Measurements from ENCODE around the gene RASAL1. TPM values are rescaled to one million over a fixed set of nuclear protein-coding genes. Genes with fewer than 3 reads are reported as not detected.
A peak's percentile ranks its signal among the peaks of the same experiment; 100 is the strongest.

RASAL1 gene
- total RNA-seq, 1 experiment from 2014 or later = 4.4 TPM

DNA sequence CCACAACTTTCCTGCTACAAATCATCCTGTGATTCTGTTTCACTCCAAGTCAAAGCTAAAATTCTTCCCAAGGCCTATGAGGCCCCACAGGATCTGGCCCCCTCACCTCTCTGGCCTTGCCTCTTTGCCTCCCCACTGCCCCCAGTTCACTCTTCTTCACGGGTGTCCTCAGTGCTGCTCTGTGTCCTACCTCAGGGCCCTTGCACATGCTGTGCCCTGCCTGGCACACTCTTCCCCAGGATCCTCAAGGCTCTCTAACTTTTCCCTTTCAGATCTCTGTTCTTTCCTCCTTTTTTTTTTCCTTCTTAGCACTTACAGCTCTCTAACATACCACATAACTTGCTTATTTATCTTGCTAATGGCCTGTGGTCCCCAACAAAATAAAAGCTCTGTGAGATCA lies 29.2 kb downstream of the RASAL1 start:
- Histone ChIP-seq H3K4me3 (ENCODE audit: insufficient read depth, low read depth, low read length) (no peak overlapping the region), H3K36me3 (replicated peaks; ENCODE audit: control insufficient read depth, insufficient read depth, low read length) (no peaks in the 10 kb centered on the region; the same call in none of the 2 replicates), H3K27me3 (ENCODE audit: control insufficient read depth, insufficient read depth, low read length) (peaks cover 1% of the 10 kb centered on the region; the same call in 1 of the 2 replicates)
- no peak for DNase-seq

DNA sequence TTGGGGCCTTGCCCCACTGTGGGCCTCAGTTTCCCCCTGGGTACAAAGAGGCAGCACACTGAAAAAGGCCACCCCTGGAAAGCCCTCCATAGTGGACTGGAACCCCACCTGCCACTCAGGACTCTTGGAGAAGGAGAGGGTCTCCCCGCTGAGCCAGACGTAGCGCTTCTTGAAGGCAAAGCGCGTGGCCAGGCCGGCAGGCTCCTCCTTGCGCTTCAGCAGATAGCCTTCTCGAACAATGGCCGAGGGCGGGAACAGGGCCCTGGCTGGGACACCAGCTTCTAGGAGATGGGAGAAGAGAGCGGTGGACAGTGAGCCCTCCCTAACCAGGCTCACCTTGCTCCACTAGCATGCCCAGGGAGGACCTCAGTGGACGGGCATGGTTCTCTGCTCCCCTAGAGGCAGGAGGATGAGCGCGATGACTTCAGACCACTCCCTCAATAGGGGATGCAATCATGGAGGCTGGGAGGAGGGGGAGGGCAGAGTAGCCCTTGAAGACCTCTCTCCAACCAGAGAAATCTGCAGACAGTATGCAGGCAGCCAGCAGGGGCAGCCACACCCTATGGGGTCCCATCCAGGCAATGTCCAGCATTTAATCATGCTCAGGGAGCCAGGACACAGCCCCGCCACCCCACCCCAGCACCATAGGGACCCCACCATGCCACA lies 29.8 kb downstream of the RASAL1 start:
- Histone ChIP-seq H3K36me3 (replicated peaks; ENCODE audit: control insufficient read depth, insufficient read depth, low read length) (no peaks in the 10 kb centered on the region; the same call in none of the 2 replicates), H3K27me3 (ENCODE audit: control insufficient read depth, insufficient read depth, low read length) (peaks cover 1% of the 10 kb centered on the region; the same call in 1 of the 2 replicates), H3K4me3 (ENCODE audit: insufficient read depth, low read depth, low read length) (no peak overlapping the region)
- DNase-seq = peak; percentile 63

DNA sequence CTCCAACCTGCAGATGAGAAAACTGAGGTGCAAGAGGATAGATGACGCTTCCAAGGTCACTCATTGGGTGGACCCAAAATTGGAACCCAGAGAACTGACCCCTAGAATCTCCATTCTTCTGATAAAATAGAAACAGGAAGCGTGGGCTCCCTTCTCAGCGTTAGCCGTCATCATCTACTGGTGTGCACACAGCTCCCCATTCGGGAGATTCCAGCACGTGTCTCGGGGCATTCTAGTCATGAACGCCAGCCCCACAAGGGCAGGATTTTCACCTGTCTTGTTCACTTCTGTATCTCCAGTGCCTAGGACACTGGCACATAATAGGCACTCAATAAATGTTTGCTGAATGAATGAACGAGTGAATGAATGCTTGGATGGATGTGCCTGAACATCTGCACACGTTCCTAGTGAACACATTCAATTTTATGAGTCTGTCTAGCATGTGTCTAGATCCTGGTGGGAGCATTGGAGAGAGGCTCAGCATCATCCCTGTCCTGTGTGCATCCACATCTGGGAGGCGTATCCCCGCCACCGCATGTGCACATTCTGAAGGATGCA lies 30.5 kb downstream of the RASAL1 start:
- DNase-seq = no peak
- Histone ChIP-seq H3K4me3 (ENCODE audit: insufficient read depth, low read depth, low read length) (no peak overlapping the region), H3K36me3 (replicated peaks; ENCODE audit: control insufficient read depth, insufficient read depth, low read length) (no peaks in the 10 kb centered on the region; the same call in none of the 2 replicates), H3K27me3 (ENCODE audit: control insufficient read depth, insufficient read depth, low read length) (peaks cover 1% of the 10 kb centered on the region; the same call in 1 of the 2 replicates)

DNA sequence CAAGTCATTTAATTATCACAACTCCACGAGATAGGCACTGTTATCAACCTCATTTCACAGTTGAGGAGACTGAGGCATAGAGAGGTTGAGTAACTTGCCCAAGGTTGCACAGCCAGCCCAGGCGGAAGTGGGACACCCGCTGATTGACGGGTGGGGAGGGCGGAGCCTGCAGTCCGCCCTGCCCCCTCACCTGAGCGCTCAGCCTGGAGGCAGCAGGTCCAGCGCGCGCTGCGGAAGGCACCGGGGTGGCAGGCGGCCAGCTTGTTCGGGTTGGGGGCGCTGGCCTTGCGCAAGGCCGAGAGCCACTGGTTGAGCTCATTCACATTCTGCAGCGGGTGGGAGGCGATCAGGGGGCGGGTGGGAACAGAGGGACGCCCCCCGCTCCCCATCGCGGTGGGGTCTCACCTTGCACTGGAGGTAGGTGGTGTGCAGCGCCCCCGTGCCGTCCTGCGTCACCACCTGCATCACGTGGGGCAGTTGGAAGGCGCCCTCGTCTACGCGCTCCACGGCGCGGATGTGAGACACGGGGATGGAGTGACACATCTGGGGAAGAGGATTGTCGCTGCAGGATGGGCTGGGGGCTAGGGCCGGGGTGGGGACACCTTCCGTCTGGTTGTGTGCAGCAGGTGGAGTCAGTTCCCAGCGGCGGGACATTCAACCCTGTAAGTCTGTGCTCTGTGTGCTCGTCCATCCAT lies 31.7 kb downstream of the RASAL1 start:
- Histone ChIP-seq H3K4me3 (ENCODE audit: insufficient read depth, low read depth, low read length) (peak overlapping the region; percentile 50), H3K27me3 (ENCODE audit: control insufficient read depth, insufficient read depth, low read length) (peaks cover 1% of the 10 kb centered on the region; the same call in 1 of the 2 replicates), H3K36me3 (replicated peaks; ENCODE audit: control insufficient read depth, insufficient read depth, low read length) (no peaks in the 10 kb centered on the region; the same call in none of the 2 replicates)
- peak; percentile 97 for DNase-seq

DNA sequence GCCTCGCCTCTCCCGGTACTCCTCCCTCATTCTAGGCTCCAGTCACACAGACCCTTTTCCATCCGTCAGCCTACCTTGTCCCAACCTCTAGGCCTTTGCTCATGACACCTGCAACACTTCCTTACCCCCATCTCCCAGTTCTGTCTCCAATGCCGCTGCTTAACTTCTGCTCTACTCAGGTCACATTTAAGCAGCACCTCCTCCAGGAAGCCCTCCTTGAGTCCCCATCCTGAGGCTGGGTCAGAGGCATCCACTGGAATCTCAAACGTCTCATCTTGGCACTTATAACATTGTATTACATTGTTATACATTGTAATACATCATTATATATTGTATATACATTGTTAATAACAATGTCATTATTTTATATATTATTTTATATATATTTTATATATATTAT lies 32.8 kb downstream of the RASAL1 start:
- Histone ChIP-seq H3K4me3 (ENCODE audit: insufficient read depth, low read depth, low read length) (no peak overlapping the region), H3K36me3 (replicated peaks; ENCODE audit: control insufficient read depth, insufficient read depth, low read length) (no peaks in the 10 kb centered on the region; the same call in none of the 2 replicates), H3K27me3 (ENCODE audit: control insufficient read depth, insufficient read depth, low read length) (peaks cover 1% of the 10 kb centered on the region; the same call in 1 of the 2 replicates)
- no peak for DNase-seq

DNA sequence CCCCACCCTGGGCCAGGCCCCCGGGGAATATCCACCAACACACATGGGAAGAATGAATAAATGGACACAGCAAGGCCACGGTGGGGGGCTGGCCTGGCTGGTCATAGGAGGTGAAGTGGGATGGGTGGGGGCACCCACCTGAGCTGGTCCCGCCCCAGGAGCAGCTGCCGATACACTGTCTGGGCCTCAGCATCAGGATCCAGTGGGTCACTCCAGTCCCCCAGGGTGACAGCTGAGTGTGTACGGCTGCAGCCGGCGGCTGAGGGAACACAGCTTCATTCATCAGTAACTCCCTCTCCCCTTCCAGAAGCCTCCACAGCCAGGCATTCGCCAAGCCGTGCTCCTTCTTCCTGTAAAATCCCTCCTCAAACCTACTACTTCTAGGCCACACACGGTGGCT lies 33.8 kb downstream of the RASAL1 start:
- peaks cover 1% of the 10 kb centered on the region; the same call in 1 of the 2 replicates for H3K27me3 ChIP-seq (ENCODE audit: control insufficient read depth, insufficient read depth, low read length)
- H3K36me3 ChIP-seq (replicated peaks; ENCODE audit: control insufficient read depth, insufficient read depth, low read length) = no peaks in the 10 kb centered on the region; the same call in 1 of the 2 replicates
- no peak overlapping the region for H3K4me3 ChIP-seq (ENCODE audit: insufficient read depth, low read depth, low read length)
- no peak for DNase-seq

DNA sequence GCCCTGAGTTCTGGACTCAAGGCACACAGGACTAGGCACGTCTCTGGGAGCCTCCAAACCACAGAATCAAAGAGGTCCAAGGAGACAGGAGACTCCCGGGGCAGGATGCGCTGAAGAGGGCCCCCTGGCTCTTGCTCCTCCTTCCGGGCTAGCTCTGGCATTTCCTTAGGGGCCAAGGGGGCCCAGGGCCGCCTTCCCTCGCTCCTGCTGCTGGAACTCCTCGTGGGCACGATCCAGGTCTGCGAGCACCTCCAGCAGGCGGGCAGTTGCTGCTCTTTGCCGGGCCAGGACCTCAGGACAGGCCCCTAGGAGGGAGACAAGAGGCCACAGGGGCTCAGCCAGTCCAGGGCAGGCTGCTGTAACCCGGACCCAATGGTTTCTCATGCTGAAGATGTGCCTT lies 35.8 kb downstream of the RASAL1 start:
- DNase-seq = no peak
- Histone ChIP-seq H3K27me3 (ENCODE audit: control insufficient read depth, insufficient read depth, low read length) (peaks cover 1% of the 10 kb centered on the region; the same call in 1 of the 2 replicates), H3K4me3 (ENCODE audit: insufficient read depth, low read depth, low read length) (no peak overlapping the region), H3K36me3 (replicated peaks; ENCODE audit: control insufficient read depth, insufficient read depth, low read length) (no peaks in the 10 kb centered on the region)

DNA sequence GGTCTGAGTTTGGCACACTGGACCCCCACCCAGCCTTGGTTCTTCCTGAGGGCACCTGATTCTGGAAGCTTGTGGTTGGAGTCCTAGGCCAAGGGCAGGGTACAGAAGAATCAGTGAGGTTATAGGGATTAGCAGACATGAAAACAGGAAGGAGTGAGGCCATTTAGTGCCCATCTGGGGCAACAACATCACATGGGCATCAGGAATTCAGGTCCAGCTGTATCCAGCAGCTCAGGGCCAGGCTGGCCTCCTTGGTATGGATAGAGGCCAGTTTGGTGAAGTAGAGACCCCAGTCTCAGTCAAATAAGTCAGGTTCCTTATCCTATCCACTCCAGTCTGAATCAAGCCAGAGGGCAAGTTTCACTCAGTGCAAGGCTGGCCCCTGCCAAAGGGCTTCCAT lies 36.2 kb downstream of the RASAL1 start:
- H3K4me3 ChIP-seq (ENCODE audit: insufficient read depth, low read depth, low read length) = no peak overlapping the region
- no peak for DNase-seq
- H3K27me3 ChIP-seq (ENCODE audit: control insufficient read depth, insufficient read depth, low read length) = peaks cover 1% of the 10 kb centered on the region; the same call in 1 of the 2 replicates
- H3K36me3 ChIP-seq (replicated peaks; ENCODE audit: control insufficient read depth, insufficient read depth, low read length) = no peaks in the 10 kb centered on the region

DNA sequence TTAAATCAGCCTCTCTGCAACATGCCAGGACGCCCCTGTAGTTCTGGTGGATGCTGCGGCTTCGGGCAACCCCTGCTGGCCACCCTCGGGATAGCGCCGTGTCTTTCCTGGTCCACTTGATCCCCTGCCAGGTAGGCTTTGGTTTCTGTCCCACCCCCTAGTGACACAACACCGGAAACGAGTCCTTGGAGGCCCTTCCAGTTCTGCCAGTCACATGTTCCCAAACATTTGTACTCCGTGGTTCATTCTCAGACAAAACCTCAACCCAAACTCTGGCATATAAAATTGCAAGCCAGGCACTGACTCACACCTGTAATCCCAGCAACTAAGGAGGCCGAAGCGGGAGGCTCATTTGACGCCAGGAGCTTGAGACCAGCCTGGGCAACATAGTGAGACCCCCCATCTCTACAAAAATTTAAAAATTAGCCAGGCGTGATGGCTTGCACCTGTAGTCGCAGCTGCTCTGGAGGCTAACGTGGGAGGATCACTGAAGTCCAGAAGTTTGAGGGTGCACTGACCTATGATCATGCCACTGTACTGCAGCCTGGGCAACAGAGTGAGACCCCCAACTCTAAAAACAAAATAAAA lies 37.0 kb downstream of the RASAL1 start:
- H3K36me3 ChIP-seq (replicated peaks; ENCODE audit: control insufficient read depth, insufficient read depth, low read length) = no peaks in the 10 kb centered on the region
- no peaks in the 10 kb centered on the region for H3K27me3 ChIP-seq (ENCODE audit: control insufficient read depth, insufficient read depth, low read length)
- H3K4me3 ChIP-seq (ENCODE audit: insufficient read depth, low read depth, low read length) = no peak overlapping the region
- DNase-seq = peak; percentile 94

DNA sequence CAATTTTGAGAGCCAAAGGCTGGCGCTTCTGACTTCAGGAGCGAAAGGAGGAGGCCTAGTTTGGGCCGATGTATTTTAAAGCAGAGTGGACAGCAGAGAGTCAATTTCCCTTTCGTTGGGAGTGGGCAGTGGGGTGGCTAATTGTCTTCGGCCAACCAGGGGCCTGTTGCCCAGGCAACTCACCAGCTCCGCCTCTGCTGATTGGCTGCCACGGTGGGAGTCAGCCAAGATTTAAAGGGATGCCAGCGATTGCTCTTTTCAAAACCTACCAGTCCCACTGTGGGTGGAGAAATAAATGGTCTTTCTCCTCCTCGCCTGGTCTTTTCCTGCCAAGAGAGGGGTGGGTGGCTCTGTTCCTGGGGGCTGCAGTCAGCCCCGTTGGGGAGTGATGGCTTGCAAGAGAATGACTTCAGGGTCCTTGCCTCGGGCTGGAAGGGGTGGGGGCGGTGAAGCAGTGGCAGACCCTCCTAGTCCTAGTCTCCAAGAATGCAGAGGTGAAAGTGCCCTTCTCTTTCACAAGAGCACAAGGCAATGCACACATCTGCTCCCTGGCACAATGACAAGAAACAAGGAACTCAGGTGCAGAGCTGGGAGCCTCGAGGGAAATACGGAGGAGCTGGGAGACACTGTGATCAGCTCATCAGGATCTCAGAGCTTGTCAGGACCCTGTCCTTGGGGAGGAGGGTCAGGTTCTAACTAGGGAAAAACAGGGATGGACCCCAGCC lies 37.7 kb downstream of the RASAL1 start:
- peak; percentile 92 for DNase-seq
- Histone ChIP-seq H3K36me3 (replicated peaks; ENCODE audit: control insufficient read depth, insufficient read depth, low read length) (no peaks in the 10 kb centered on the region), H3K27me3 (ENCODE audit: control insufficient read depth, insufficient read depth, low read length) (no peaks in the 10 kb centered on the region; the same call in 1 of the 2 replicates), H3K4me3 (ENCODE audit: insufficient read depth, low read depth, low read length) (no peak overlapping the region)

DNA sequence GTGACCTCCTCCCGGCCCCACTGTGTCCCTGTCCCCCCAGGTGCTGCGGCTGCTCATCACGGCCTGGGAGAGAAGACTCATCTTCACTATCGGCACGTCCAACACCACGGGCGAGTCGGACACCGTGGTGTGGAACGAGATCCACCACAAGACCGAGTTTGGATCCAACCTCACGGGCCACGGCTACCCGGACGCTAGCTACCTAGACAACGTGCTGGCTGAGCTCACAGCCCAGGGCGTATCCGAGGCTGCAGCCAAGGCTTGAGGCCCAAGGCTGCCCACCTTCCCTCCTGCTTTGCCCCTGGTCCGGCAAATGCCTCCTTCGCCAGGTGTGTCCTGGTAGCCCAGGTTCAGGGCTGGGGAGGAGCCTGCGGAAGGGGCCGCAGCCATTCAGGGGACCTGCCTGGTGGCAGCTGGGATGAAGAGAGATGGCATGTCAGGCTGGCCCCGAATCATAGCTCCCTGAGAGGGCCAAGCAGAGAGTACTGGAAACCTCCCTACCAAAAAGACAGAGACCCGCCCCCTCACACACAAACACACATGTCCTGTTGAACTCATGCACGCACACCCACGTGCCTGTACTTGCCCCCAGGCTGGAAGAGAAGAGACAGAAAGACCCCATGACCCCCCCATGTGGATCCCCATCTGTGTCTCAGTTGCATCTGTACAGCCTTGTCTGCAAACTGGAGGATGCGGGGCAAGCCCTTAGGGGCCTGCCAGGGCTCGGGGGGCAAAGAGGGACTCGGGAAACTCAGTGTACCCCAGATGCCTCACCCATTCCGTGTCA lies 38.7 kb downstream of the RASAL1 start:
- Histone ChIP-seq H3K4me3 (ENCODE audit: insufficient read depth, low read depth, low read length) (no peak overlapping the region), H3K27me3 (ENCODE audit: control insufficient read depth, insufficient read depth, low read length) (no peaks in the 10 kb centered on the region; the same call in 1 of the 2 replicates), H3K36me3 (replicated peaks; ENCODE audit: control insufficient read depth, insufficient read depth, low read length) (no peaks in the 10 kb centered on the region)
- DNase-seq = no peak

DNA sequence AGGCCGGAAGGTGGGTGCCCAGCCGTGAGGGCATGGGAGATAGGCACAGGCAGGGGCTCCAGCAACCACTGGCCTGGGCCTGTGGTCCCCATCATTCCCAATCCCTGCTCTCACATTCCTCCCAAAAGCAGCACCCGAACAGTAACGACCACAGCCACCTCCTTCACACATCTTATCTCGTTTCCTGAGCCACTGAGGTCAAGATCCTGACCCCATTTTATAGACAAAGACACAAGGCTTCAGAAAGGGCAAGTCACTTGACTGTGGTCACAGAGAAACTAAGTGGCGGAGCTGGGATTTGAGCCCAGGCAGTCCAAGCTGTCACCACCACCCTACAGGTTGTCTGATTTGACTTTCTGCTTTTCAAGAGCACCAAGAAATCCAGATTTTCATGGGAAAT lies 40.2 kb downstream of the RASAL1 start:
- no peak for DNase-seq
- H3K27me3 ChIP-seq (ENCODE audit: control insufficient read depth, insufficient read depth, low read length) = no peaks in the 10 kb centered on the region; the same call in 1 of the 2 replicates
- H3K36me3 ChIP-seq (replicated peaks; ENCODE audit: control insufficient read depth, insufficient read depth, low read length) = no peaks in the 10 kb centered on the region
- H3K4me3 ChIP-seq (ENCODE audit: insufficient read depth, low read depth, low read length) = no peak overlapping the region

DNA sequence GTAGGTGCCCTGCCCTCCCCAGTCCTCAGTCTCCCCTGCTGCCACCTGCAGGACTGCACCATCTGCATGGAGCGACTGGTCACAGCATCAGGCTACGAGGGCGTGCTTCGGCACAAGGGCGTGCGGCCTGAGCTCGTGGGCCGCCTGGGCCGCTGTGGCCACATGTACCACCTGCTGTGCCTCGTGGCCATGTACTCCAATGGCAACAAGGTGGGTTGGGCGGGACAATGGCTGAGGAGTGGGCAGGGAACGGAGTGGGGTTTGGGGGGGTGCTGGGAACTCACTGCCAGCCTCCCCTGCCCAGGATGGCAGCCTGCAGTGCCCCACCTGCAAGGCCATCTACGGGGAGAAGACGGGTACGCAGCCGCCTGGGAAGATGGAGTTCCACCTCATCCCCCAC lies 40.8 kb downstream of the RASAL1 start:
- Histone ChIP-seq H3K4me3 (ENCODE audit: insufficient read depth, low read depth, low read length) (no peak overlapping the region), H3K27me3 (ENCODE audit: control insufficient read depth, insufficient read depth, low read length) (no peaks in the 10 kb centered on the region; the same call in 1 of the 2 replicates), H3K36me3 (replicated peaks; ENCODE audit: control insufficient read depth, insufficient read depth, low read length) (no peaks in the 10 kb centered on the region)
- DNase-seq = no peak
